Measurements from ENCODE around the gene PBXIP1. TPM values are rescaled to one million over a fixed set of nuclear protein-coding genes. Genes with fewer than 3 reads are reported as not detected.
A peak's percentile ranks its signal among the peaks of the same experiment; 100 is the strongest.
"Not testable (repeated sequence)": the region's sequence is repeated elsewhere in the genome, so short reads cannot be mapped to it uniquely, and the experiment has no call there.

PBXIP1 gene
- polyA plus RNA-seq, 1 donor (not counting 4 experiments of a cell fraction or from before 2014, with no cell fraction given), result 15.6 TPM

GRCh38 chr1:154982341-154982740 lies 26.4 kb upstream of the PBXIP1 start:
- Histone ChIP-seq H3K27ac (ENCODE audit: control insufficient read depth, insufficient read depth, low read length) (peak overlapping the region; percentile 63), H3K9me1 (ENCODE audit: control insufficient read depth, extremely low read depth, insufficient read depth, low read length) (no peaks in the 10 kb centered on the region), H3K27me3 (ENCODE audit: control insufficient read depth, extremely low read depth, insufficient read depth, low read length) (no peaks in the 10 kb centered on the region), H3K9ac (ENCODE audit: control insufficient read depth, extremely low read depth, insufficient read depth, low read length) (peak overlapping the region; percentile 47), H3K9me3 (ENCODE audit: control insufficient read depth, low read depth, low read length) (no peaks in the 10 kb centered on the region), H3K4me2 (ENCODE audit: control insufficient read depth, extremely low read depth, insufficient read depth, low read depth, low read length) (peak overlapping the region; percentile 97), H2AFZ (ENCODE audit: control insufficient read depth, low read length) (peak overlapping the region; percentile 88), H3K4me1 (ENCODE audit: control insufficient read depth, extremely low read depth, insufficient read depth, low read length) (peaks cover 21% of the 10 kb centered on the region), H3K4me3 (ENCODE audit: control insufficient read depth in 2 of 3, extremely low read depth in 1 of 3, insufficient read depth in 2 of 3, low read depth in 1 of 3, low read length in 3 of 3) (peak overlapping the region in 2 of 3 experiments; percentile 71 to 99), H4K20me1 (ENCODE audit: control insufficient read depth, extremely low read depth, insufficient read depth, low read length) (no peaks in the 10 kb centered on the region), H3K36me3 (ENCODE audit: control insufficient read depth in 2 of 2, extremely low read depth in 1 of 2, insufficient read depth in 2 of 2, low read length in 2 of 2) (peaks cover 4 to 9% of the 10 kb centered on the region in 2 experiments), H3K79me2 (ENCODE audit: control insufficient read depth, insufficient read depth, low read length) (peaks cover 35% of the 10 kb centered on the region)
- dilution Hi-C loops (cut with MboI; ENCODE audit: extremely low pct_ligation_motif_present, low sequenced_read_pairs), result no loop called here
- DNase-seq (ENCODE audit: low read depth, low spot score), result no peak
- TF ChIP-seq CTCF (optimal IDR thresholded peaks at IDR 0.05 in 1 of 3, IDR thresholded peaks at IDR 0.05 in 1 of 3, conservative IDR thresholded peaks at IDR 0.05 in 1 of 3; ENCODE audit: extremely low read depth in 1 of 3, insufficient read depth in 2 of 3, low read length in 3 of 3) (no peak), EZH2 (IDR thresholded peaks at IDR 0.05; ENCODE audit: low read length) (no peak)
- FAIRE-seq, result no peak

GRCh38 chr1:154978360-154978759 lies 22.5 kb upstream of the PBXIP1 start:
- no peak overlapping the region for H3K4me3 ChIP-seq (ENCODE audit: control insufficient read depth in 2 of 3, extremely low read depth in 1 of 3, insufficient read depth in 2 of 3, low read depth in 1 of 3, low read length in 3 of 3)
- H3K9me3 ChIP-seq (ENCODE audit: control insufficient read depth, low read depth, low read length), result no peaks in the 10 kb centered on the region
- no peak overlapping the region for H3K4me2 ChIP-seq (ENCODE audit: control insufficient read depth, extremely low read depth, insufficient read depth, low read depth, low read length)
- H3K27me3 ChIP-seq (ENCODE audit: control insufficient read depth, extremely low read depth, insufficient read depth, low read length), result no peaks in the 10 kb centered on the region
- H3K36me3 ChIP-seq (ENCODE audit: control insufficient read depth in 2 of 2, extremely low read depth in 1 of 2, insufficient read depth in 2 of 2, low read length in 2 of 2), result peaks cover 0 to 10% of the 10 kb centered on the region in 2 experiments
- no peak overlapping the region for H3K27ac ChIP-seq (ENCODE audit: control insufficient read depth, insufficient read depth, low read length)
- no peak for FAIRE-seq
- peaks cover 14% of the 10 kb centered on the region for H3K4me1 ChIP-seq (ENCODE audit: control insufficient read depth, extremely low read depth, insufficient read depth, low read length)
- H2AFZ ChIP-seq (ENCODE audit: control insufficient read depth, low read length), result no peak overlapping the region
- dilution Hi-C loops (cut with MboI; ENCODE audit: extremely low pct_ligation_motif_present, low sequenced_read_pairs), result no loop called here
- TF ChIP-seq EZH2 (IDR thresholded peaks at IDR 0.05; ENCODE audit: low read length) (no peak), CTCF (optimal IDR thresholded peaks at IDR 0.05 in 1 of 3, IDR thresholded peaks at IDR 0.05 in 1 of 3, conservative IDR thresholded peaks at IDR 0.05 in 1 of 3; ENCODE audit: extremely low read depth in 1 of 3, insufficient read depth in 2 of 3, low read length in 3 of 3) (no peak)
- H3K9ac ChIP-seq (ENCODE audit: control insufficient read depth, extremely low read depth, insufficient read depth, low read length), result no peak overlapping the region
- peaks cover 43% of the 10 kb centered on the region for H3K79me2 ChIP-seq (ENCODE audit: control insufficient read depth, insufficient read depth, low read length)
- no peak for DNase-seq (ENCODE audit: low read depth, low spot score)
- H3K9me1 ChIP-seq (ENCODE audit: control insufficient read depth, extremely low read depth, insufficient read depth, low read length), result no peaks in the 10 kb centered on the region
- H4K20me1 ChIP-seq (ENCODE audit: control insufficient read depth, extremely low read depth, insufficient read depth, low read length), result no peaks in the 10 kb centered on the region

GRCh38 chr1:154977762-154978161 lies 21.9 kb upstream of the PBXIP1 start:
- FAIRE-seq; H3K27me3 ChIP-seq (ENCODE audit: control insufficient read depth, extremely low read depth, insufficient read depth, low read length); H3K9me3 ChIP-seq (ENCODE audit: control insufficient read depth, low read depth, low read length); H4K20me1 ChIP-seq (ENCODE audit: control insufficient read depth, extremely low read depth, insufficient read depth, low read length); H3K9ac ChIP-seq (ENCODE audit: control insufficient read depth, extremely low read depth, insufficient read depth, low read length); H2AFZ ChIP-seq (ENCODE audit: control insufficient read depth, low read length); H3K36me3 ChIP-seq (ENCODE audit: control insufficient read depth in 2 of 2, extremely low read depth in 1 of 2, insufficient read depth in 2 of 2, low read length in 2 of 2); dilution Hi-C loops (cut with MboI; ENCODE audit: extremely low pct_ligation_motif_present, low sequenced_read_pairs); H3K4me2 ChIP-seq (ENCODE audit: control insufficient read depth, extremely low read depth, insufficient read depth, low read depth, low read length); DNase-seq (ENCODE audit: low read depth, low spot score); H3K9me1 ChIP-seq (ENCODE audit: control insufficient read depth, extremely low read depth, insufficient read depth, low read length); H3K4me3 ChIP-seq (ENCODE audit: control insufficient read depth in 2 of 3, extremely low read depth in 1 of 3, insufficient read depth in 2 of 3, low read depth in 1 of 3, low read length in 3 of 3); H3K27ac ChIP-seq (ENCODE audit: control insufficient read depth, insufficient read depth, low read length): not testable (repeated sequence)
- peaks cover 43% of the 10 kb centered on the region for H3K79me2 ChIP-seq (ENCODE audit: control insufficient read depth, insufficient read depth, low read length)
- peaks cover 16% of the 10 kb centered on the region for H3K4me1 ChIP-seq (ENCODE audit: control insufficient read depth, extremely low read depth, insufficient read depth, low read length)
